HEK293 (cell line): Measurements from ENCODE around the gene DCUN1D2.

ENCODE experiments used
- CTCF ChIA-PET: fragments of 350-600 bp; formaldehyde crosslinking; extraction: SDS; loops from one replicate; lab custom pipeline; 2021; ENCODE audit warnings: antibody characterized with exemption; lab: Yijun Ruan, JAX
- POLR2A ChIA-PET: fragments of 300-600 bp; formaldehyde crosslinking; extraction: SDS; loops from one replicate; lab custom pipeline; 2020; ENCODE audit warnings: antibody characterized with exemption, inconsistent platforms; lab: Yijun Ruan, JAX
- H3K27ac ChIP-seq: fragments of 200-500 bp; sonication (Bioruptor generic); 2 replicates; pipeline ENCODE4 v1.5.1; 2014; ENCODE audit warnings: low read depth, low read length, control low read depth, inconsistent platforms; ENCODE audit errors: extremely low read depth
- H3K36me3 ChIP-seq, 2 experiments: fragments of 200-500 bp in 1 of 2; sonication (Bioruptor generic) in 1 of 2; 1 replicate in 1 of 2; 2 replicates in 1 of 2; pipeline ENCODE4 v1.5.1; 2014 to 2017; ENCODE audit warnings: inconsistent platforms in 2 of 2, low read length in 2 of 2; ENCODE audit not compliant: control insufficient read depth in 2 of 2, insufficient read depth in 1 of 2
- H3K4me1 ChIP-seq: fragments of 200-500 bp; sonication (Bioruptor generic); 2 replicates; pipeline ENCODE4 v1.5.1; 2014; ENCODE audit warnings: mild to moderate bottlenecking, low read length, inconsistent platforms; ENCODE audit not compliant: control insufficient read depth, insufficient read depth
- H3K4me3 ChIP-seq: 2 replicates; pipeline ENCODE4 v1.5.1; 2011; ENCODE audit warnings: low read depth, mild to moderate bottlenecking, control low read depth, low read length, moderate library complexity
- H3K9me3 ChIP-seq: fragments of 200-500 bp; sonication (Bioruptor generic); 2 replicates; pipeline ENCODE4 v1.5.1; 2014; ENCODE audit warnings: low read depth, low read length, inconsistent platforms; ENCODE audit not compliant: control insufficient read depth, insufficient read depth
- ELK4 ChIP-seq: IDR thresholded peaks from 2 replicates; pipeline ENCODE4 v1.6.1; 2011; ENCODE audit warnings: mild to moderate bottlenecking, low read depth, low read length, borderline replicate concordance
- GLIS2 ChIP-seq: fragments of 450-650 bp; formaldehyde crosslinking; IDR thresholded peaks from 2 replicates; pipeline ENCODE4 v1.5.1; 2016; ENCODE audit warnings: missing biosample characterization, missing genetic modification characterization
- MEIS1 ChIP-seq: sonication (generic); formaldehyde crosslinking; IDR thresholded peaks from 2 replicates; pipeline ENCODE4 v1.8.1; 2022; ENCODE audit warnings: missing genetic modification reagents, mild to moderate bottlenecking, borderline replicate concordance
- PATZ1 ChIP-seq: fragments of 450-650 bp; formaldehyde crosslinking; IDR thresholded peaks from 2 replicates; pipeline ENCODE4 v1.5.1; 2016; ENCODE audit warnings: missing biosample characterization, missing genetic modification characterization
- PRDM1 ChIP-seq: fragments of 450-650 bp; formaldehyde crosslinking; IDR thresholded peaks from 2 replicates; pipeline ENCODE4; 2016; ENCODE audit warnings: missing biosample characterization, missing genetic modification characterization
- PRDM6 ChIP-seq: fragments of 450-650 bp; formaldehyde crosslinking; IDR thresholded peaks from 2 replicates; pipeline ENCODE4 v1.5.1; 2017; ENCODE audit warnings: missing biosample characterization, missing genetic modification characterization
- TCF7L2 ChIP-seq: IDR thresholded peaks from 2 replicates; pipeline ENCODE4 v1.6.1; 2011; ENCODE audit warnings: low read depth, mild to moderate bottlenecking, inconsistent platforms, low read length, moderate library complexity, borderline replicate concordance
- ZBTB20 ChIP-seq: fragments of 450-650 bp; formaldehyde crosslinking; IDR thresholded peaks from 2 replicates; pipeline ENCODE4 v1.5.1; 2016; ENCODE audit warnings: missing biosample characterization, missing genetic modification characterization
- ZBTB48 ChIP-seq: fragments of 450-650 bp; formaldehyde crosslinking; IDR thresholded peaks from 2 replicates; pipeline ENCODE4 v1.5.1; 2016; ENCODE audit warnings: missing biosample characterization, missing genetic modification characterization
- ZFHX2 ChIP-seq: fragments of 450-650 bp; formaldehyde crosslinking; conservative IDR thresholded peaks from 2 replicates; pipeline ENCODE4 v1.5.1; 2016; ENCODE audit warnings: missing biosample characterization, missing genetic modification characterization
- ZFP69B ChIP-seq: fragments of 450-650 bp; formaldehyde crosslinking; IDR thresholded peaks from 2 replicates; pipeline ENCODE4 v1.5.1; 2016; ENCODE audit warnings: missing biosample characterization, missing genetic modification characterization
- ZNF146 ChIP-seq: fragments of 450-650 bp; formaldehyde crosslinking; IDR thresholded peaks from 2 replicates; pipeline ENCODE4 v1.5.1; 2016; ENCODE audit warnings: missing biosample characterization, missing genetic modification characterization
- ZNF184 ChIP-seq: fragments of 450-650 bp; IDR thresholded peaks from 2 replicates; pipeline ENCODE4 v1.5.1; 2018; ENCODE audit warnings: missing biosample characterization, mild to moderate bottlenecking, missing genetic modification characterization
- ZNF2 ChIP-seq: fragments of 450-650 bp; formaldehyde crosslinking; IDR thresholded peaks from 2 replicates; pipeline ENCODE4 v1.5.1; 2016; ENCODE audit warnings: missing biosample characterization, missing genetic modification characterization
- ZNF248 ChIP-seq: fragments of 450-650 bp; formaldehyde crosslinking; IDR thresholded peaks from 2 replicates; pipeline ENCODE4 v1.5.1; 2017; ENCODE audit warnings: missing biosample characterization, missing genetic modification characterization
- ZNF341 ChIP-seq: fragments of 450-650 bp; formaldehyde crosslinking; IDR thresholded peaks from 2 replicates; pipeline ENCODE4; 2016; ENCODE audit warnings: low read depth, missing biosample characterization, missing genetic modification characterization
- ZNF37A ChIP-seq: fragments of 450-650 bp; IDR thresholded peaks from 2 replicates; pipeline ENCODE4 v1.5.1; 2018; ENCODE audit warnings: missing biosample characterization, missing genetic modification characterization
- ZNF398 ChIP-seq: fragments of 450-650 bp; formaldehyde crosslinking; IDR thresholded peaks from 2 replicates; pipeline ENCODE4 v1.5.1; 2017; ENCODE audit warnings: missing biosample characterization, missing genetic modification characterization
- ZNF449 ChIP-seq: fragments of 450-650 bp; formaldehyde crosslinking; IDR thresholded peaks from 2 replicates; pipeline ENCODE4 v1.5.1; 2017; ENCODE audit warnings: missing biosample characterization, mild to moderate bottlenecking, missing genetic modification characterization, moderate library complexity
- ZNF501 ChIP-seq: fragments of 450-650 bp; formaldehyde crosslinking; IDR thresholded peaks from 2 replicates; pipeline ENCODE4 v1.5.1; 2016; ENCODE audit warnings: missing biosample characterization, missing genetic modification characterization
- ZNF529 ChIP-seq: fragments of 450-650 bp; formaldehyde crosslinking; IDR thresholded peaks from 2 replicates; pipeline ENCODE4 v1.5.1; 2017; ENCODE audit warnings: missing genetic modification characterization, missing biosample characterization; ENCODE audit not compliant: insufficient replicate concordance
- ZNF549 ChIP-seq: fragments of 450-650 bp; IDR thresholded peaks from 2 replicates; pipeline ENCODE4 v1.5.1; 2018; ENCODE audit warnings: missing biosample characterization, missing genetic modification characterization, mild to moderate bottlenecking, inconsistent platforms, moderate library complexity
- ZNF600 ChIP-seq: fragments of 450-650 bp; formaldehyde crosslinking; IDR thresholded peaks from 2 replicates; pipeline ENCODE4 v1.5.1; 2016; ENCODE audit warnings: missing biosample characterization, missing genetic modification characterization
- ZNF624 ChIP-seq: fragments of 450-650 bp; formaldehyde crosslinking; IDR thresholded peaks from 2 replicates; pipeline ENCODE4 v1.5.1; 2017; ENCODE audit warnings: missing biosample characterization, missing genetic modification characterization
- ZNF645 ChIP-seq: fragments of 450-650 bp; formaldehyde crosslinking; IDR thresholded peaks from 2 replicates; pipeline ENCODE4; 2016; ENCODE audit warnings: missing biosample characterization, missing genetic modification characterization
- ZNF776 ChIP-seq: fragments of 450-650 bp; formaldehyde crosslinking; IDR thresholded peaks from 2 replicates; pipeline ENCODE4 v1.5.0; 2017; ENCODE audit warnings: missing biosample characterization, missing genetic modification characterization, borderline replicate concordance
- ZNF791 ChIP-seq: fragments of 450-650 bp; formaldehyde crosslinking; IDR thresholded peaks from 2 replicates; pipeline ENCODE4 v1.5.1; 2016; ENCODE audit warnings: missing biosample characterization, missing genetic modification characterization
- ZNF837 ChIP-seq: fragments of 450-650 bp; formaldehyde crosslinking; IDR thresholded peaks from 2 replicates; pipeline ENCODE4 v1.5.1; 2016; ENCODE audit warnings: missing biosample characterization, missing genetic modification characterization

The DCUN1D2 gene

GRCh38 chr13:113490496-113491417 is at the start of gene DCUN1D2:
DCUN1D2 (minus strand) TSS chr13:113490711; CDS start chr13:113490669, 42 bp downstream.
- Histone ChIP-seq H3K27ac (peak within 1 kb of the TSS; percentile 74), H3K9me3 (no peaks in the 10 kb centered on the region), H3K4me1 (peaks cover 16% of the 10 kb centered on the region), H3K36me3 (peaks cover 6 to 14% of the 10 kb centered on the region in 2 experiments; a peak in 2 of 3 replicates), H3K4me3 (peak within 1 kb of the TSS; percentile 80)
- ChIA-PET CTCF (no interaction called here), POLR2A (interaction anchor here (1.1 kb wide), 1 partner anchor 14 kb away, joined by 4 read pairs; no protein-coding TSS in a partner anchor)
- peak; percentile 72 for TF ChIP-seq PATZ1 (tag by site-specific recombination)
- TF ChIP-seq ZNF146 (tag by site-specific recombination), result no peak
- peak; percentile 64; the same call in 1 of the 2 replicates for TF ChIP-seq ZNF501
- TF ChIP-seq ZNF549 (tag by site-specific recombination), result no peak
- peak; percentile 70 for TF ChIP-seq ZNF600 (tag by site-specific recombination)
- TF ChIP-seq TCF7L2, result no peak
- peak; percentile 34; the same call in 1 of the 2 replicates for TF ChIP-seq ZNF184 (tag by site-specific recombination)
- TF ChIP-seq ZNF2 (tag by site-specific recombination), result no peak
- no peak for TF ChIP-seq ELK4
- TF ChIP-seq ZNF449 (tag by site-specific recombination), result peak; percentile 60; the same call in 1 of the 2 replicates
- no peak for TF ChIP-seq PRDM1 (tag by site-specific recombination)
- TF ChIP-seq ZFP69B (tag by site-specific recombination), result peak; percentile 97
- peak; percentile 62; the same call in 1 of the 2 replicates for TF ChIP-seq GLIS2 (tag by site-specific recombination)
- TF ChIP-seq ZNF341 (tag by site-specific recombination), result no peak
- peak; percentile 97 for TF ChIP-seq ZFHX2 (tag by site-specific recombination)
- TF ChIP-seq ZNF398 (tag by site-specific recombination), result peak; percentile 87
- TF ChIP-seq ZNF645 (tag by site-specific recombination), result no peak
- TF ChIP-seq PRDM6 (tag by site-specific recombination), result 0 out of 2 replicates have a peak, but pooled peaks have one; percentile 6
- no peak for TF ChIP-seq ZNF529 (tag by site-specific recombination)
- TF ChIP-seq ZBTB20, result peak; percentile 46; the same call in 1 of the 2 replicates
- TF ChIP-seq ZNF791 (tag by site-specific recombination), result no peak
- no peak for TF ChIP-seq ZNF624 (tag by site-specific recombination)
- peak; percentile 12; the same call in 1 of the 2 replicates for TF ChIP-seq ZBTB48 (tag by site-specific recombination)
- no peak for TF ChIP-seq ZNF248 (tag by site-specific recombination)
- TF ChIP-seq ZNF776, result no peak
- no peak for TF ChIP-seq ZNF837
- no peak for TF ChIP-seq MEIS1
- TF ChIP-seq ZNF37A, result no peak
